GM19452 (cell line): ENCODE measurements around the gene FAM136A.
"Not testable (repeated sequence)": the region's sequence is repeated elsewhere in the genome, so short reads cannot be mapped to it uniquely, and the experiment has no call there.

Source experiments
- ATAC-seq: cut with Tn5 transposase; IDR thresholded peaks from one replicate; pipeline ENCODE4 v1.9.1; 2021; ENCODE audit not compliant: unreplicated experiment

The FAM136A gene

DNA sequence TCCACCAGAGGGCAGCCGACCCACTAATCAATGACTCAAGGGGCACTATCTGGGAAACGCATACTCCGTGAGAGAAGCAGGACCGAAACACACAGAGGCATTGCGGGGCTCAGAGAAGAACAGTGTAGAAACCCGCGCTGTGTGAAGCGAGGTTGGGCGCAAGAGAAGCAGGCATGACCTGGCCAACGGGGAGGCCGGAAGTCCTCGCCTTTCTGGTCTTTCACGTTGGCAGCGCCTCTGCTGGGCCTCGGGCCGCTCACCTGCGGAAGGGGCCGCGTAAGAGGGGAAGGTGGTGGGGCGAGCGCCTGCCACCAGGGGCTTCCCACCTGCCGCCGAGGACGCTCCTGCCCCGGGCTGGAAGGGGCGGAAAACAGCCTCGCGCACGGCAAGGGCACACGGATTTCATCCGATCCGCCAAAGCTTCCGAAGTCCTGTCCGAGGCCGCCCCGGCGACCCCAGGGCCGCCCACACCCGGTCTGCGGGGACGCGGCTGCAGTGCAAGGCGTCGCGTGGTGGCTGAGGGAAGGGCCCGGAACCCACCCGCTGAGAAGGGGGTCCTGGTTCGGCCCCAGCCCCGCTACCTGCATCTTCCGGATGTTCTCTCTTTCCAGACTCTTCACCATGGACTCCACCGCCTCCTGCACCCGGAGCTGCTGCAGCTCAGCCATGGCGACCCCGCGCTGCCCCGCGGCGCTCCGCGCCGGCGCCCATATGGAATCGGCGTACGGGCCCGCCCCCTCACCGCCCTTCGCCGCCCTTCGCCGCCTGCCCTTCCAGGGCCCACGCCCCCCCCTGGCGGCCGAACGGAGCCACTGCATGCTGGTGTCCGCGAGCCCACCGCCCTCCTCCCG, at the start of gene FAM136A:
Gene FAM136A (minus strand): TSS at position 724 of the 851 bp plus-strand sequence. CDS start 56 bp downstream, at position 668.
- ATAC-seq = peak; percentile 74

DNA sequence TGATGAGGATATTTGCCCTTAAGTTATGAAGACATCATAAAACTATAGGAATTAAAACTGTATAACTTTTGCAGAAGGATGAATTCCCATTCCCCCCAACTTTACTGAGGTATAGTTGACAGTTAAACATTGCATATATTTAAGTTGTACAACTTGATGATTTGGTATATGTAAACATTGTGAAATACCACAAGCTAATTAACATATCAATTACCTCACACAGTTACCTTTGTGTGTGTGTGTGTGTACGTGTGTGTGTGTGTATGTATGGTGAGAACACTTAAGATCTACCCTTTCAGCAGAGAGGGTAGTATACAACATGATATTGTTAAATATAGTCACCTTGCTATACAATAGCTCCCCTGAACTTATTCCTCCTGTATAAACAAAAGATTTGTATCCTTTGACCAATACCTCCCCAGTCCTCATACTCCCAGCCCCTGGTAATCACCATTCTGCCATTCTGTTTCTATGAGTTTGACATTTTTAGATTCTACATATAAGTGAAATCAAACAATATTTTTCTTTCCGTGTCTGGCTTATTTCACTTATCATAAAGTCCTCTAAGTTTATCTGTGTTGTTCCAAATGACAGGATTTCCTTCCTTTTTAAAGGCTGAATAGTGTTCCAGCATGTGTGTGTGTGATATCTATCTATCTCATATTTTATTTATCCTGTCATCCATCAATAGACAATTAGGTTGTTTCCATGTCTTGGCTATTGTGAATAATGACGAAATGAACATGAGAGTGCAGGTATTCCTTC, 48.2 kb upstream of the FAM136A start:
- no peak for ATAC-seq

DNA sequence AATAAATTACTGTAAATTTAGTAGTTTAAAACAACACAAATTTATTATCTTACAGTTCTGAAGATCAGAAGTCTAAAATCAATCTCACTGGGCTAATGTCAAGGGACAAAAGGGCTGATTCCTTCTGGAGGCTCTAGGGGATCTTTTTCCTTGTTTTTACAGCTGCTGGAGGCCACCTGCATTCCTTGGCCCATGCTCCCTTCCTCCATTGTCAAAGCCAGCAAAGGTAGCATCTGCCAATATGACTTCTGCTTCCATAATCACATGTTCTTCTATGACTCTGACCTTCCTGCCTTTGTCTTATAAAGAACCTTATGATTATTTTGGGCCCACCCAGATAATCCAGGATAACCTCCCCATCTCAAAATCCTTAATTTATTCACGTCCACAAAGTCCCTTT, 46.0 kb upstream of the FAM136A start:
- ATAC-seq = no peak

DNA sequence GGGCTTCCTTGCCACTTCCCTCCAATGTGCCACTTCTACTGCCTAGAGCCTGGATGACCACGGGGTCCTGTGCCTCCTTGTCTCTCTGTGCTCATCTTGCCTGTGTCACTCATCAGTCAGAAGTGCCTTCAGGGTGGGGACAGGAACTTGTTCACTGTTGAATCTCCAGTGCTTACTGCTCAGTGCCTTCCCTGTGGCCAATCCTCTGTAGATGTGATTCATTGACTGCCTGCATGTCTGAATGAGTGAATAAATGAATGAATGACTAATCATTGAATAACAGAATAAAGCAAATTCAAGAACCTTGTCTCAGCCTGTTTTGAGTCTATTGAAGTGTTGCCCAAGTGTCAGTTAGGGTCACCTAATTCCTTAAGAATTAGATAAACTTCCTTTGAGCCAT, 42.3 kb upstream of the FAM136A start:
- ATAC-seq = no peak

DNA sequence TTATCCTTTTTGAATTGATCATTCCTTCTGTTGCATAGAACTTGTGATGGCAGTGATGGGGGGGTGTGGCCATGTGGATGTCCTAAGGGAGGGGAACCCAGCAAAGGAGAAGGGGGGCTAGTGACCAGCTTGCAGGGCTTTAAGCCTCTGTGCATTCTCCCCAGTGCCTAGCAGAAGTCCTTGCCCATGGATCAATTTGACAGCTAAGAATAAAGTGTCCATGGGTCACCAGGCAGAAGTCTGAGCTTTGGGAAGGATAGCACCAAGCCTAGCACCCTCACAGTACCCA, 39.6 kb upstream of the FAM136A start:
- ATAC-seq = no peak

DNA sequence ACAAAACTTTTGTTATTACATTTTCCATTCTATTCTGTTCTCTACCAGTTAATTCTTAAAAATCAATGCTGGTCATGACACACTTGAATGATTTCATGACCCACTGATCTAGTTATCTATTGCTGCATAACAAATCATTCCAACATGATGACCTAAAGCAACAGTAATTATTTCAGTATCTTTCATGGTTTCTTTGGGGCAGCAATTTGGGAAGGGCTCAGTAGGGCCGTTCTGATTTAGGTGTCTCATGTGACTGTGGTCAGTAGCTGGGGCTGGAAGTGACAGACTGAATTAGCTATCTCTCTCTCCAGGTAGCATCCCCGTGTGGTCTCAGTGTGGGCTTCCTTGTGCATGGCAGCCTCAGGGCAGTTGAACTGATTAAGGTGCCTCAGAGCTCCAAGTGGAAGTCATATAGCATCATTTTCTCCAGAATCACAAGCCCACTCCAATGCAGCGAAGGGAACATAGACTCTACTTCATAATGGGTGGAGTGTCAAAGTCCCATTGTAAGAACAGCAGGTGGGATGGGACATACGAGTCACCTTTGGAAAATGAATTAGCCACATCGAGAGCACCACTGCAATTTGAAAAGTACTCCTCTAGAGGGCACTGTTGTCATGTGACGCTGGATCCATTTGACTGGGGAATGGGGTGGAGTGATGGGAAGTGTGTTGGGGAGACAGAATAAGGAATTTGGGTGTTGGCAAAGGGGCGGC, 39.1 kb upstream of the FAM136A start:
- ATAC-seq = no peak

DNA sequence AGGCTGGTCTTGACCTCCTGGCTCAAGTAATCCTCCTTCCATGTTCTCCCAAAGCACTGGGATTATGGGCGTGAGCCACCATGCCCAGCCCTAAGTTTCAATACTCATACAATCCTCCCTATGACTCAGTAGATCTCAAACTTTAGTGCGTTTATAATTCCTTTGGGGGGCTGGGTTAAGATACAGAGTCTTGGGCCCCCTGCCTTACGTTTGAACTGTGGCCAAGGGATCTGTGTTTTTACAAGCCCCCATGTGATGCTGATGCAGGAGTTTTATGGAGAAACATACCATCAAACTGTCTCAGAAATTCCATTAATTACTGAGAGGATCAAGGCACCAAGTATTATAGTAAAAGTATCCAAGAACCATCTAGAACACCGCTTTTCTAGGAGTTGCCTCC, 38.2 kb upstream of the FAM136A start:
- ATAC-seq = no peak

DNA sequence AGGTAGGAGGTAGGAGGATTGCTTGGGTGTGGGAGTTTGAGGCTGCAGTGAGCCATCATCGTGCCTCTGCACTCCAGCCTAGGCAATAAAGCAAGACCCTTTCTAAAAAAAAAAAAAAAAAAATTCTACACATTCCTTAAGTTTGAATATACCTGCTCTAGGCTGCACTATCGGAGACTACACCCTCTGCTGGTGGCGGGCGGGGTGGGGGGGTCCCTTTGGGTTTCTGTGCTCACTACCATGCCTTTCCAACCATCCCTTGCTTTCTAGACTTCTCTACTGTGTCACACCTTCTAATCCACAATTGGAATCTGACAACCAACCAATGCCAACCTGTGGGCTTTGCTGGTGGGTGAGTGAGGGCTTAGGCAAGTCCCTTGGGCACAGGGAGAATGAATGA, 34.7 kb upstream of the FAM136A start:
- no peak for ATAC-seq

DNA sequence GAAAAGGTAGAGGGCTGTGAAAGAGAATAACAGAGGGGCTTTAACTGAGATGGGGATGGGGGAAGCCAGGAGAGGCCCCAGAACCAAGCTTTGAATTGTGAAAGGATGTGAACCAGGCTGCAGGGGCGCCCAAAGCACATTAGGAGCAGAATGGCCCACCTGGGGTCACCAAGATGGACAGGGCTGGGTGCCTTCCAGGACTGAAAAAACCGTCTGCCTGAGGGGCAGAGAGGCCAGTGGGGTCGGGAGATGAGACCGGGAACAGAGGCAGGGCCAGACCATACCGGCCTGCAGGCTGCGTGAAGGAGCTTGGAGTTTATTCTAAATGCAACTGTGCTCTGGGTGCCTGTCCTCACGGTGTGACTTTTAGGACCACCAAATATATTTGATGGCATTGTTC, 29.1 kb upstream of the FAM136A start:
- ATAC-seq = no peak

DNA sequence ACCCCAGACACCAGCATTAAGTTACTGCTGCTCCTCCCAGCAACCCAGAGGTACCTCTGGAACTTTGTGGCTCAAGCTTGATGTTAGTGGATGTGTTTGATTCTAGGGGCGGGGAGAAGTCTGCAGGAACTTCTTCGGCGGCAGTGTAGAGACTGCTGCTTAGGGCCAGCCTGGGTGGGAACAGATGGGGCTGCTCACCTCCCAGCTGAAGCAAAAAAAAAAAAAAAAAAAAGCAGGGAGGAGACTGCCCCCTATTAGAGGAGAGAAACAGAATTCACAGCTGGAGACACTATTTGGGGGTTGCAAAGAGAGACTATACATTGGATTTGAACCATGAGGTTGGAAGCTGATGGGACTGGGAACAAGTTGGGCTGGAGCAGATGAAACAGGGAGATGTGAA, 28.6 kb upstream of the FAM136A start:
- ATAC-seq = no peak

DNA sequence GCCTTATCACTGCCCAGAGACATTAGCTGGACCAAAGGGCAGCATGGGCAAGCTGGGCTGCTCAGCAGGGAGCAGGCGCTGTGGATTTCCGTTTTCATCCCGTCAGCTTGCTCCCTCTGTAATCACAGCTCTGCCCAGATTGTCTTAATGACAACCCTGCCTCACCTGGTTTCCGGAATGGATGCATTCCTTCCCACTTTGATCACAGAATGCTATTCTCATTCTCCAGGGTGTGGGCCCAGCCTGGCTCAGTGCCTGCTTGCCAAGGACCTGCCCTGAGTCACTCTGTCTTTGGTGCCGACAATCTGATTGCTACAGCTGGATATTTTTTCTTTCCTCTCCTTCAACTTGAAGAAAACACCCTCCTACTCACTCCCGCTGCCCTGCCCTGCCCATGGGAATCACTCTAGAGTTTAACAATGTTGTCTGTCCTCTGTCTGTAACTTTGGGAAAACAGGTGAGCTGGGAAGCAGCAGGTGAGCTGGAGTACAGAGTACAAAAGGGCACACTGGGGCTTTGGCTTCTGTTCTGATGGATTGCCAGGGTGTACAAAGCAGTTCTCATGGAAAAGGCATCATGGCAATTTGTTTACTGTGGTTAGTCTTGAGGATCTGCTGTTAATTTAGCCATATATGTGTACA, 27.2 kb upstream of the FAM136A start:
- ATAC-seq = no peak

DNA sequence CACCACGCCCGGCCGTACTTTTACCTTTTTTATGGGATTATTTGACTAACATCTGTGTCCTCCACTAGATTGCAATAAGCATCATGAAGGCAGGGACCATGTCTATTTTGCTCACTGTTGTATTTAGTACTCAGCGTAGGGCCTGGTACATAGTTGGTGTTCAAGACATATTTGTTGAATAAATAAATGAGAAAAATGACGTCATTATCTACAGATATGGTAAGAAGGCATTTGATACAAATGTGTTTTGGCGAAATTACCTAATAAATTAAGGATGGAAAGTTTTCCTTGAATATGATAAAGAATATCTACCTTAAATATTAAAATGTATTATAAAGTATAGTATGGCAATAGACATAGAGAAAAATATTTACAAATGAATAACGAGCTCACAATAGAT, 24.0 kb upstream of the FAM136A start:
- ATAC-seq = no peak

DNA sequence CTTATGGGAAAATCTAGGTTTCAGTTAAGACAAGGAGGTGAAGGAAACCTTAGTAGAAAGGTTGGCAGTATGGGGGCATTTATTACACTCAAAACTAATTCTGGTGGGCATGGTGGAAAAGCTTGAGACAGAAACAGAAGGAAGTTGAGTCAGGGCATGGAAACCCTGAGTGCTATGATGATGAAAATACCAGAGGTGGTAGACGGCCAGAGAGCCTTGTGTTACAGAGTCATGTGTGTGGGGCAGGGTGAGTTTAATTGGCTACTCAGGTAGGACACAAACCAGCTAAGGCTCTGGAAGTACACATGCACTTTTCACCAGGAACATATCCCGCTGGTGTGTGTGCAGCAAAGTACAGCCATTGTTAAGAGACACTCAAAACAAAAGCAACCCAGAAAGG, 20.7 kb upstream of the FAM136A start:
- ATAC-seq = no peak

DNA sequence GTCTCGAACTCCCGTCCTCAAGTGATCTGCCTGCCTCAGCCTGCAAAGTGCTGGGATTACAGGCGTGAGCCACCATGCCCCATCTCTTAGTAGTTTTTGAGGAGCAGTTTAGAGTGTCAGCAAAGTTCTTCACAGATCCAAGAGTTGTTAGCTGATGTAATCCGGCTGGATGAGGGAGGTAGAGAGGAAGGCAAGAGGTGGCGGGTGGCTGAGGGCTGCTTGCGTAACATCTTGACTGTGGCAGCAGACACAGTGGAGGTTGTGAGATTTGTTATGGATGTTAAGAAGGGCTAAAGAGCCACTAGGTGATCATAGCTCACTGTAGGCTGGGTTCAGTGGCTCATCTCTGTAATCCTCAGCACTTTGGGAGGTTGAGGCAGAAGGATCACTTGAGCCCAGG, 19.5 kb upstream of the FAM136A start:
- no peak for ATAC-seq

DNA sequence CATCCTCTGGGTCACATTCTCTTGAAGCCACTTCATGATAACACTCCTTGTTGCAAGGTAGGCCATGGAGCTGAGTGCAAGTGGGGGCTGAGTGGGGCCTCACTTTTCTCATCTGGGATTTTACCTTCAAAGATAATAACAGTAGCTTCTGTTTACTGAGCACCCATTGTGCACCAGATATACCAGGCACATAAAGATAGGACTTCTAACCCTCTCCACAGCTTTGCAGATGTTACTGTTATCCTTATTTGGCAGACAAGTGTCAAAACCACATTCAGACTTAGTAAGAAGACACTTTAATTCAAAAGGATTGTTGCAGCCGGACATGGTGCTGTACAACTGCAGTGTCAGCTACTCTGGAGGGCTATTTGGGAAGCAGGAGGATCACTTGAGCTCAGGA, 12.8 kb upstream of the FAM136A start:
- no peak for ATAC-seq

DNA sequence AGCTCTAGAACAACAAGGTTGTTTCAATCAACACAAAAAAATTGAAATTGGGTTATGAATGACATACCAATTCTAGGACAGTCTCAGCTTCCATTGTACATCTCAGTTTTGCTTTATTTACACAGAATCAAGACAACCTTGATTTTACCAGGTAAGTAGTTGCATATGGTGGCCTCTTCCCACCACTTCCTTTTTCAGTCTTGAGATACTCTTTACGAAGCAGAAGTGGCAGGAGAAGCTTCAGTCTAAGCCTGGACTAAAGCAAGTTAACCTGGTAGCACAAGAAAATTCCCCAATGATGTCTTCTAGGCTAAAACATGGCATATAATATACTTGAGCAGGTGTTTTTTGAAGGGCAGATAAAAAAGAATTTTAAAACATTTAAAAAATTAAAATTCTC, 10.7 kb upstream of the FAM136A start:
- no peak for ATAC-seq

DNA sequence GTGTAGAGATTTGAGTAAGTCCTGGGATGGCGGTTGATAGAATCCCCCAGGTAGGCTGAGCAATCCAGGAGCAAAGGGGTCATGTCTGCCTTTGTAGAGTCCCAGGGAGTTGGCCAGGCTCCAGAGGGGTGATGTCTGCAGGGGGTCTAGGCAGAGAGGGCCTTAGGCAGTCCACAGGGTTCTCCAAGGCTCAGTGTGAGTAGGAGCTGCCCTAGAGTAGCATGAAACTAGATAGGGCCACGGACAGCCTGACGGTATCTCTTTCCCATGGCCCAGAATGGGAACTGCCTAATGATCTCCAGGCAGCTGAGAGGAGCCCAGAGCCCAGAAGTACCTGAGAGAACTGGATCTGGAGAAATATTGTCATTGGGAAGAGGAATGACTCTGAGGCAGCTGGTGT, 9.0 kb upstream of the FAM136A start:
- ATAC-seq = no peak

DNA sequence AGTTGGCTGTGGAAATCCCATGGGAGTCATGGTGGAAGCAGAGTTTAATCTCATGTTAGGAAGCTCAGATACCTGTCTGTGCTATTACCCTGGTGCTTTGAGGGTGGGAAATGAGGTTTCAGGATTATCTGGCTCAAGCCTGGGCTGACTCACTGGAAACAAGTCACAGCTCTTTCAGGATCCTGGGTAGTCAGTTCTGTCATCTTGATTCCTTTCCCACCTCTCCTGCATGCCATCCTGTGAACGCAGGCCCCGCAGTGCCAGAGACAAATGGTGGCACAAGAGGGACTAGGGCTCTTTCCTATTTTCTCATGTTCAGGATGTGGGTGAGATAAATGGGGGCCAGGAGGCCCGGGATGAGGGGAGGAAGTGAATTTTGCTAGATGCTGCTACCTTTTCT, 3.7 kb upstream of the FAM136A start:
- ATAC-seq = no peak

DNA sequence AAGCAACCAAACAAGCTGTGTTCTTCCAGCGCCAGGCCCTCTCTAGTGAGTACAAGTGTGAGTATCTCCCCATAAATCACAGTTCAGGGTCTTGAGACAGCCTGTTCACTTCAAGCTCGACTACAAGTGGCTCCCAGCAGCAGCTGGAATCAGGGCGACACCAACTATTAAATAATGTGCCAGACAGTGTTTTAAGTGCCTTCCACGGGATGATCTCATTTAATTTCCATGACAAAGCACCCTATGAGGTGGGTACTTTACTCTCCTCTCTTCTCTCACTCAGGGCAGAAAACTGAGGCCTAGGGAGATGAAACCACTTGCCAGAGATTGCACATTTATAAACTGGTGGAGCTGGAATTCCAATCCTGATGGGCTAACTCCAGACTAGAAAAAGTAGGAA, 2.6 kb upstream of the FAM136A start:
- ATAC-seq = no peak

DNA sequence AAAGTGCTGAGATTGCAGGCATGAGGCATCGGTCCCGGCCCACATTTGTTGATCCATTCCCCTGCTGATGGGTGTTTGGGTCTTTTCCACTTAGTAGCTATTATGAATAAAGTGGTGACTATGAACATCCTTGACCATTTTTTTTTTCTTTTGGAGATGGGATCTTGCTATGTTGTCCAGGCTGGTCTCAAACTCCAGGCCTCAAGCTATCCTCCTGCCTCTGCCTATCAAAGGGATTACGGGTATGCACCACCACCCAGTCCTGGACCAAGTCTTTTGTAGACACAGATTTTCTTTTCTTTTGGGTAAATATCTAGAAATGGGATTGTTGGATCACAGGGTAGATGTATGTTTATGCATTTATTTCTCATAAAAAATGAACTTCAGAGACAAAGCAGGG, 1.3 kb upstream of the FAM136A start:
- no peak for ATAC-seq

DNA sequence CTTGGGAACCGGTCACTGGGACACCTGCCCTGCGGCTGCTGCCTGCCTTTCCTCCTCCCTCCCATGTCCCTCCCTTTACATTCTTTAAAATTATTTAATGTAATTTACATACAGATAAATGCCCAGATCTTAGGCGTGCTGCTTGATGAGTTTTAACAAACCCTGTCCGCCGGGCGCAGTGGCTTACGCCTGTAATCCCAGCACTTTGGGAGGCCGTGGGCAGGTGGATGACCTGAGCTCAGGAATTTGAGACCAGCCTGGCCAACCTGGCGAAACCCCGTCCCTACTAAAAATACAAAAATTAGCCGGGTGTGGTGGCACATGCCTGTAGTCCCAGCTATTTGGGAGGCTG, 304 bp upstream of the FAM136A start:
- not testable (repeated sequence) for ATAC-seq
